NK-92 treated with Interleukin-12 subunit alpha and Interleukin-12 subunit beta, amount 100 ng/mL, for 24 hours (cell line): ENCODE measurements around the gene PAQR8.
"Not testable (repeated sequence)": the region's sequence is repeated elsewhere in the genome, so short reads cannot be mapped to it uniquely, and the experiment has no call there.

Experiments used
- DNase-seq: peaks from one replicate; lab custom pipeline; 2025; lab: John Stamatoyannopoulos, UW

PAQR8 gene

DNA sequence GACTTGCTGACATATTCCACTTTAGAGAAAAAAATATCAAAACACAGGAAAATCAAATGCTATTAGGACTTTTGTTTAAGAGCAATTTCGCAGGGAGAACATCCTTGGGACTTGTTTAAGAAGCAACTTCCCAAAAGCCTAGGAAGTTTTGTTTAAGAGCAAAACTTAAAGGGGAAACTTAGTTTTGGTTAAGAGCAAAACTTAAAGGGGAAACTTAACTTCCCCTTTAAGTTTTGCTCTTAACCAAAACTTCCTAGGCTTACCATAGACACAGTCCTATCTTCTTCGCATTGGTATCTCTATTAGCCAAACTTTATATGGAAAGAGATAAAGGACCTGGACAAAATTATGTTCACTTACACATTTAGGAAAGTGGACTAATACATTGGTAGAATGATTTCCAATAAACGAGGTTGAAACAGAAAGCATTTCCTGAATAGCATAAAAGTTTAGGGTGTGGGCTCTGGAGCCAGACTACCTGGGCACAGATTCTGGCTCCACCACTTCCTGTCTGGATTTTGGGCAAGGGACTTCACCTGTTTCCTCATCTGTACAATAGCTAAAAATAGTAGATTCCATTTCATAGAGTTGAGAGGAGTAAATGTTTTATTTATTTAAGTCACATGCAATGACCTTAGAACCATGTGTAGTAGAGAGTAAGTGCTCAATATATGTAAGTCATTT is 15.7 kb downstream of the PAQR8 start:
- DNase-seq, result no peak

DNA sequence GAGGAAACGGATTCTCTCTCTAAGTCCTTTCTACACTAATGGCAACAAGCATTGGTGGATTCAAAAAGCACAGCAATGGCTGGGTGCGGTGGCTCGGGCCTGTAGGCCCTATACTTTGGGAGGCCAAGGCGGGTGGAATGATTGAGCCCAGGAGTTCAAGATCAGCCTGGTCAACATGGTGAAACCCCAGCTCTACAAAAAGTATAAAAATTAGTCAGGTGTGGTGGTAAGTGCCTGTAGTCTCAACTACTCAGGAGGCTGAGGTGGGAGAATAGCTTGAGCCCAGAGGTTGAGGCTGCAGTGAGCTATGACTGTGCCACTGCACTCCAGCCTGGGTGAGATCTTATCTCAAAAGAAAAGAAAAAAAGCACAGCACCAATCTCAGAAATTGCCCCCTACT is 19.3 kb downstream of the PAQR8 start:
- DNase-seq, result no peak

DNA sequence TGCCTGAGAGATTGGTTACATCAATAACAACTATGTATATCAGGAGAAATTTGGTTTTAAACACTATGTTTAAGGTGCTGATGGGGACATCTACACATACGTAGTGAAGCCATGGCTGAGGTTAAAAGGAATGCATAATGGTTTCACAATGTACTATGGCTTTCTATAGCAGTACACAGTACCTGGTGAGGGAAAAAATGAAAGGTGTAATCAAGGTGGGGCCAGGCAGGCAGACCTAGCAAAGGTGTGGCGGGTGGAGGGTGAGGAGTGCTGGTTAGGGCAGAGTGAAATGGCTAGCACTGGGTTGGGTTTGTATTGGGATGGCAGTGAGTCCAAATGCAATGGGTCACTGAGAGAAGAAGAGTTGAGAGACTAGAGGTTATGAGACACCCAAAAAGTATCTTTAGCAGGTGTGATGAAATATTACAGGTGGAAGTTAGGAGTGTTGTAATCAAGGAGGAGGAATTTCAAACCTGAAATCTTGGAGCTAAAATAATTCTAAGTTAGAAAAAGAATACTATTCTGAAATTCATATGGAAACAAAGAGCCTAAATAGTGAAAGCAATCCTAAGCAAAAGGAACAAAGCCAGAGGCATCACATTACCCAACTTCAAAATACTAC is 22.3 kb downstream of the PAQR8 start:
- DNase-seq, result no peak

DNA sequence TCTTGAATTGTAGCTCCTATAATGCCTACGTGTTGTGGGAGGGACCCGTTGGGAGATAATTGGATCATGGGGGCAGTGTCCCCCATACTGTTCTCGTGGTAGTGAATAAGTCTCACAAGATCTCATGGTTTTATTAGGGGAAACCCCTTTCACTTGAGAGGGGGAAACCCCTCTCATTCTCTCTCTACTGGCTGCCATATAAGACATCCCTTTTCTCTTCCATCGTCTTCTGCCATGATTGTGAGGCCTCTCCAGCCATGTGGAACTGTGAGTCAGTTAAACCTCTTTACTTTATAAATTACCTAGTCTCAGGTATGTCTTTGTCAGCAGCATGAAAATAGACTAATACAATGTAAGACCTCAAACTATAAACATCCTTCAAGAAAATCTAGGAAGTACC is 23.1 kb downstream of the PAQR8 start:
- DNase-seq, result no peak

DNA sequence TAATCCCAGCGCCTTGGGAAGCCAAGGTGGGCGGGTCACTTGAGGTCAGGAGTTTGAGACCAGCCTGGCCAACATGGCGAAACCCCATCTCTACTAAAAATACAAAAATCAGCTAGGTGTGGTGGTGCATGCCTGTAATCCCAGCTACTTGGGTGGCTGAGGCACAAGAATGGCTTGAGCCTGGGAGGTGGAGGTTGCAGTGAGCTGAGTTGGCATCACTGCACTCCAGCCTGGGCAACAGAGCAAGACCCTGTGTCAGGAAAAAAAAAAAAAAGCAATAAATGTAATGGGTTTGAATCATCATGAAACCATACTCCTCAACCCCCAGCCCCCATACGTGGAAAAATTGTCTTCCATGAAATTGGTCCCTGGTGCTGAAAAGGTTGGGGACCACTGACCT is 26.2 kb downstream of the PAQR8 start:
- DNase-seq, result not testable (repeated sequence)

DNA sequence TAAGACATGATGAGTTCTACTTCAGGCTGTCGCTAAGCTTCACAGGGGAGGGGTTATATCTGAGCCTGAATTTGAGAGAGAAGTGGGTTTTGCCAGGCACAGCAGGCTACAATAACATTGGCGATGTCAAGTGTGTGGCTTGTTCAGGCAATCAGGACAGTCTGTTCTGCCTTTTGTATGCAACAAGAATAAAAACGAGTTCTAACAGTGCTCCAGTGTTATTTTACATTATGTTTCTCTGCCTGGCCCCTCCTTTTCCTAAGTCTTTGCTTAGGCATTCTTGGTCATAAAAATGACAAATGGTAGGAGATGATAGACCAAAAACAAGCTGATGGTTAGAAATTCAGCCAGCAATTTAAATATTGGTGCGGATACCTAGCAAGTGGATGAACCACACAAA is 26.8 kb downstream of the PAQR8 start:
- DNase-seq, result no peak

DNA sequence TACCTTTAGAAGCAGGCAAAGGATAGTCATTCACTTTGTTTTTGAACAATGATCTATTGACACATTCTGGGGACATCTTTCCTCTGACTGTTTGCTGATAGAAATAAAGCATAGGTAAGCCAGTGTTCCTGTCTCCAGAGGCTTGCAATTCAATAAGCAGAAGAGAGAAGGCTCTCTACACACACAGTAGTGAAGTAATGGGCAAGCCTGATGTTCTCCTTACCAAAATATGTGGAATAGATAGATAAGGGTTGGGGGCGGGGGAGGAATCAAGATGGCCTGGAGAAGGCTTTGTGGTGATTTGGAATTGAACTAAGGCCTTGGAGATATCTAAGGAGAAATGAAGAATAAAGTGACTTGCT is 27.3 kb downstream of the PAQR8 start:
- no peak for DNase-seq

DNA sequence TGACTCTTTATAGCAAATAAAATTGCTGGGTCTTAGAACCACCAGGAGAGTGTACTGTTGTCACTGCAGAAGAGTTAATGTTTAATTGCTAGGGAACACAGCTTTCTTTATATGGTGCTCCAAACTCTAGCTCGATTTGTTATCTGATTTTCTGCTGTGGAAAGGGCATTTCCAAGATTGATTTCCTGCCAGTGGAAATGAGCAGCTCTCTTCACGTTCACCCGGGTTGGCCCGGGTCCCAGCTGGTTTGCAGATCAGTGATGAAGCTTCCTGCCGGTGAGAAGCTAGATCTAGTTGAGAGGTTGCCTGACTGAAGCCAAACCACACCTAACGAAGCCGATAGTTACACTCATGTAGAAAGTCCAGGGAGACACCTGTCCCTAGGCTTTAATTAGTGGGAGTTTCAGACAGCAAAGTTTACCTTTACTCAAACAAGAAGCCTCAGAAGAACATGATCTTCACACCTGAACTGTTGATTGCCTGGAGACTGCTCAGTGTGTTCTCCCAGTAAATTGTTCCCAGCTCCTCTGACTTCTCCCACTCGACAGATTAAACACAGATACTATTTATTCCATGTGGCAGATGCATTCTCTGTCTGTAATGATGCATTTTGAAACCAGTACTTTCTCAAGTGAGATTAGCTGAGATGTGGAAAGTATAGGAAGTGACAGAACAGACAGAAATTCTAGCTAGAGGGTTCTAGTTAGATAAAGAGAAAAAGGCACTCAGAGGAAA is 27.8 kb downstream of the PAQR8 start:
- DNase-seq, result peak; percentile 26

DNA sequence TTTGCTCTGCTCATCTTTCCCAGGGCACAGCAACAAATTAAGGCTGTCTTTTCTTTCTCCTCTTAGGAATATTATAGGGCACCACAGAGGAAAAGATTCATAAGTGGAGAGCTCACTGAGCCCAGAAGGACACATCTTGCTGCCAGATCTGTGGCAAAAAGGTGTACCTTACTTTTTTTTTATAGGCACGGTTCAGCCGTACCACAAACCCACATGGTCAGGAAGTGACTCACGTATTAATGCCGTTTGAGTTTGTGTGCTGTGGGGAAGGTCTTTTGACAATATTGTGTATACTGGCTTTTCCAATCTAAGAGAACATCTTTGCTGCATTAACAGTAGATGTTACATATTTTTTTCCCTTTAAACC is 28.4 kb downstream of the PAQR8 start:
- DNase-seq, result peak; percentile 43

DNA sequence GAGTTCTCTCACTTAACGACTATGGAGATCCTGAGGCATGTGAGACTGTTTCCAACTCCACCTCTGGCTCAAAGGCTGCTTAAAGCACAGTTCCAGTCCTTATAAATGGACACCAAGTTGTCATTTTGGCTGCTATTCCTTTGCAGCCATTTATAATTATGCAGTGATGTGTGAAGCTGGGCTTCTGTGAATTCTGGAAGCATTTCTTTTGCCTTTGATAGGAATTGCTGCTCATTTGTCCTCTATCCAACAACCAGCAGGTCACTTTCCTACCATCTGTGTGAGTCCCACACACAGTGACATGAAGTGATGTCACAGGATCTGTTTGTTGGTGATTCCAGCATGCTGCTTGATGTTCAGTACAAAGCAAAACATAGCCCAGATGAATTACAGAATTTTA is 29.6 kb downstream of the PAQR8 start:
- DNase-seq, result no peak

DNA sequence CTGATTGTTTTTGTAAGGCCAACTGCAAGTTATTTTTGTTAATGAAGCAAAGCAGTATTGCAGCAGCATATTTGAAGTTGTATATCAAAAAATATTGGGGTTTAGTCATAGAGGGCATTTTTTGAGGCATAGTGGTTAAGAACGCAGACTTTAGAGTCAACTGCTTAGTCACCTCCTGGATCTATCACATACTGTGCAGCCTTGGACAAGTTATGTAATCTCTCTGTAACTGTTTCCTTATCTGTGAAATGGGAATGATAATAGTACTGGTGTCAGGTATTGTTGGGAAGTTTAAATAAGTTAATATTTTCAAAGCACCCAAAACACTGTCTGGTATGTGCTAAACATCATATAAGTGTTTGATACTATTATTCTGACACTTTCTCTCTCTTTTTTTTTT is 31.0 kb downstream of the PAQR8 start:
- DNase-seq, result no peak

DNA sequence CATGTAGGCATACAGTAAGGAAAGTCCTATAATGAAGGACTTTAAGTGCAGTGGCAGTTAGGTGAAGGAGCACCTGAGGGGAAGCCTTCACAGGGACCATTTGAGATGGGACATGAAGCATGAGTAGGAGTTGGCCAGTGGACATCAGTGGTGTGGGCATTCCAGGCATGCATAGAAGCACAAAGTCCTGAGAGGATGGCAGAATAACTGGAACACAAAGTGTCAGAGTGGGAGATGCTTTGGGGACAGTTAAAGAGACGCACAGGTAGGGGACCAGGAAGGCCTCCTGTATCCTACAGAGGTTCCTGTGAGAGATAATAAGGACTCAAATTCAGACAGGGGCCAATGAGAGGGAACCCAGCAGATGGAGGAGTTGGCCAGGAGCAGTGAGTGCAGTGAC is 31.8 kb downstream of the PAQR8 start:
- DNase-seq, result no peak

DNA sequence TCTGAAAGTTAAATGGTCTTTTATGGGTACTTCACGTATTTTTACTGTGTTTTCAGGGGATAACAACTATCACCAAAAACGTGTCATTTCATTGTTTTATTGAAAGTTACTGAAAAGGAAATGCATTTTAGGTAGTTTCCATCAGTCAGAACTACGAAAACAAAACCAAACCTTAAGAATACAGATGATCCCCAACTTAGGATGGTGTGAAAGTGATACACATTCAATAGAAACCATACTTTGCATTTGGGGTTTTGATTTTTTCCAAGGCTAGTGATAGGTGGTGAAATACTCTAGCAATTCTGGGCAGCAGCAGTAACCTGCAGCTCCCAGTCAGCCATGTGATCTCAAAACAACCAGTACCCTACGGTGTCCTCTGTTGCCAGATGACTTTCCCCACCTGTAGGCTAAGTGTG is 32.3 kb downstream of the PAQR8 start:
- DNase-seq, result no peak

DNA sequence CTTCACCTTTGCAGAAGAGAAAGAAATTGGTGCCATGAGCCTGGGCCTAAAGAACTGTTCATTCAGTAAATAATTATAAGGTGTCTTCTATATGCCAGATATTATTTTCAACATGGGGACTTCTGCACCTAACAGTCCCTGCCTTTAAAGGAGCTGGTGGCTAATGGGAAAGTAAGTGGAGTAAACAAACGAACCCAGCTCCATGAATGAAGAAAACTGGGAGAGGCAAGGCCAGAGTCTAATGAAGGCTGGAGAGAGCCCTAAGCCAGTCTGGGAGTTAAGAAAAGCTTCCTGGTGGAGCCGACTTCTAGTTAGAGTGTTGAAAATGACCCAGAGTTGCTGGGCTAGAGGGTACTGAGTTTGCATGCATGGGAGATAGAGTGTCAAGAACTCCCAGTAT is 34.0 kb downstream of the PAQR8 start:
- DNase-seq, result no peak

DNA sequence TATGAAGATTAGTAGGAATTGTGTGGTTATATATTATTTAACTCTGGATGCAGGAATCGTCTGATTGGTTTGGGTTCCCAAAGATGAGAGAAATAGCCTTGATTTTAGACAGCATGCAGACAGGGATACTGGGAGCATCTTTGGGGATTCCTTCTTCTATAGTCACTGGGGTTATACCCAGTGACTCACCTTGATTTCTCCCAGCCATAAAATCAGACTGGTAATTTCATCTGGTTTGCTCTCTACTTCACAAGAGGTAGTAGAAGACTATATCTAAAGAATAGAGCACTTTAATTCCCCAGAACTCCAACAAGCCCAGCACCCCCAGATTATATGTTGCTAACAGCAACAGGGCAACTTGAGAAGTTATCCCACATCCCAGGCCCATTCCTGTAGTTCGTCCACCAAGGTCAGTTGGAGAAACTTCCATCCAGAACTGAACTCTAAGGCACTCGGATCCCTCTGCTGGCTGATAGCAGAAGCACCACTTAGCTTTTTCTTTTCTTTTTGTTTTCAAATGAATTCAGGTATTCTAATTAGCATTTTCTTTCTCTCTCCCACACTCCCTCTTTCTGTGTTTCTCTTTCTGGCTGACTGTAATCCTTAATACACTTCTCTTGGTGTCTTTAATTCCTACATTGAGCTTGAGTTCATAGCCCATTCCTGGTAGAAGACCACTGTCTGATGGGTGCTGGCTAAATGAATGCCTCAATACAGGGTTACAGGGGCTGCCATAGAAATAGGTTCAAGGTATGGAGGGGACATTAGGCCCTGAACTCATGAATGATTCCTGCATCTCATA is 37.8 kb downstream of the PAQR8 start:
- DNase-seq, result peak; percentile 13

DNA sequence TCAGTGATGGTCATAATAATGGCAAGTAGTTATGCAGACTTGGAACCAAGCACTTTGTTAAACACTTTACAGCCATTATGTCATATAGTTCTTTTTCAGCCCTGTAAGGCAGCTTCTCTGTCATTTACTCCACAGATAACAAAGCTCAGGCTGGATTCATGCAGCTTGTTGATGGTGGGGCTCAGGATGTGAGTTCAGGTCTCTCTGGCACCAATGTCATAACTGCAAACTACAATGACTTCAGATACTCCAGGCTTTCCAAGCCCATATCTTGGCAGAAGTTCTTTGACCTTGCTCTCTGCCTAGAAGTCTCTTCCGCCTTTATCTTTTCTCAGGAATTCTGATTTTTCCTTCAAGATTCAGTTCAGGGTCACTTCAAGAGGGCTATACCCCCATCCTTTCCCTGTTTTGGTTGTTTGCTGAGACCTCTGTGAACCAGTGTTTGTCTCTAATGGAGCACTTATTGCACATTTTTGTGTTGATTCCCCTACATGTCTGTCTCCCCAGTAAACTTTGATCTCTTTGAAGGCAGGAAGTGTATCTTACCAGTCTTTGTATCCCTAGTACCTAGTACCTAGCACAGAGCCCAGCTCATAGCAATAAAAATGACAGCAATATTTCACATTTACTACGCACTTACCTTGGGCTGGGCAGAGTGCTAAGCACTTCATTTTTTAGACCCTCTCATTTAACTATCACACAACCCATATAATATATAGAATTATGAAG is 38.5 kb downstream of the PAQR8 start:
- DNase-seq, result no peak

DNA sequence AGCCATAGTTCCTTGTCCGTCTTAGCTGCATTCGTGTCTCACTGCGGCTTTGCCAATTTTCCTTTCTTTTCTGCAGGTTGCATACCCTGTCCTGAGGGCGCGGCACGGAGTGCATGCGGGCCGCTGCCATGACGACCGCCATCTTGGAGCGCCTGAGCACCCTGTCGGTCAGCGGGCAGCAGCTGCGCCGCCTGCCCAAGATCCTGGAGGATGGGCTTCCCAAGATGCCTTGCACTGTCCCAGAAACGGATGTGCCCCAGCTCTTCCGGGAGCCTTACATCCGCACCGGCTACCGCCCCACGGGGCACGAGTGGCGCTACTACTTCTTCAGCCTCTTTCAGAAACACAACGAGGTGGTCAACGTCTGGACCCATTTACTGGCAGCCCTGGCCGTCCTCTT is 41.1 kb downstream of the PAQR8 start:
- DNase-seq, result no peak

DNA sequence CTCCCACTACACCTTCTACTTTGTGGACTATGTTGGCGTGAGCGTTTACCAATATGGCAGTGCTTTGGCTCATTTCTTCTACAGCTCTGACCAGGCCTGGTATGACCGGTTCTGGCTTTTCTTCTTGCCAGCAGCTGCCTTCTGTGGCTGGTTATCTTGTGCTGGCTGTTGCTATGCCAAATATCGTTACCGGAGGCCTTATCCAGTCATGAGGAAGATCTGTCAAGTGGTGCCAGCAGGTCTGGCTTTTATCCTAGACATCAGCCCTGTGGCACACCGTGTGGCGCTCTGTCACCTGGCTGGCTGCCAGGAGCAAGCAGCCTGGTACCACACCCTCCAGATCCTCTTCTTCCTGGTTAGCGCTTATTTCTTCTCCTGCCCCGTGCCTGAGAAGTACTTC is 41.7 kb downstream of the PAQR8 start:
- DNase-seq, result no peak

DNA sequence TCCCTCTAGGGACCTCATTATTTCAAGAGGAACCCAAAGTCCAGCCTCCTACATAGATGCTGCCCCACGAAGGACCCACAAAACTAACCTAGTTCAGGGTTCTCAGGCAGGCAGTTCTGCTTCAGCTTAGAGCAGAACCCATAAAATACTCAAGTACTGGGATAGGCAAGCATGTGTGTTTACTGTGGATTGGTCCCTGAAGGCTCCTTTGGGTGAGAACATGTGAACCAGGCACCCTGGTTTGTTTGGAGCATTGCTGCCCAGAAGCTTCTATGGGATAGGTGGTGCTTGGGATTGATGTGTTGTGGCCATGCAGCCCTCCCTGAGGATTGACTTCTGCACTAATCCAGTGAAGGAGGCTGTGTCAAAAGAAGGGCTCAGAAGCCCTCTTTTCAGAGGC is 43.3 kb downstream of the PAQR8 start:
- DNase-seq, result no peak

DNA sequence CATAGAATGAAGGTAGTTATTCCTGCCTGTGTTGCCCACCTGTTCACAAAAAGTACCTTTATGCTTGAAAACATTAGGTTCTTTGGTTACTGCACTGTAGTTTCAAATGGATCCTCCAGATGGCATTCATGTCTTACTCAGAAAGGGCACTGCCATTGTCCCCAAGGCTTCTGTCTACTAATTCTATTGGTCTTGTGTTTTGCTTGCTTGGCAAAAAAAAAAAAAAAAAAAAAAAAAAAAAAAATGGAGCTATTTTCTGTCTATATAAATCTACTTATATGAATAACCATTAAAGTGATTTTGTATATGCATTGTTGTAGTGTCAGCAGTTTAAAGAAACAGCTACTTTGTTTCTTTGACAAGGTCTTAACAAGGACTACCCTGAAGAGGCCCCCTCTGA is 45.5 kb downstream of the PAQR8 start:
- no peak for DNase-seq

DNA sequence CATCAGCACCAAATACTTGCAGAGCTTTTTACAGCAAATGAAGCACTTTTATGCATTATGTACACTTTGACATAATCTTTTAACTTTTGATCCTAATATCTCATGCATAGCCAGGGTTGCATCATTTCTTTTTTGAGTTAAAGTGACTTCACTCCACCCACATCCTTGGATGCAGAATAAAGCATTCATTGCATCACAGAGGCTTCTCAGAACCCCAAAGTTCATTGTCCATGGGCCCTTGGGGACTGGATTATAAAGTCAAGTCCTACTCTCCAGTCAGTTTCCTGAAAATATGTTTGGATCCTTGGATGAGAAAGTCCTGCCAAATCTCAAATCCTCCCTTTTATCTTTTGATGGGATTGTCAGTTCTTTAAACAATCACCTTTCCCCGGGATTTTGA is 47.5 kb downstream of the PAQR8 start:
- DNase-seq, result no peak

DNA sequence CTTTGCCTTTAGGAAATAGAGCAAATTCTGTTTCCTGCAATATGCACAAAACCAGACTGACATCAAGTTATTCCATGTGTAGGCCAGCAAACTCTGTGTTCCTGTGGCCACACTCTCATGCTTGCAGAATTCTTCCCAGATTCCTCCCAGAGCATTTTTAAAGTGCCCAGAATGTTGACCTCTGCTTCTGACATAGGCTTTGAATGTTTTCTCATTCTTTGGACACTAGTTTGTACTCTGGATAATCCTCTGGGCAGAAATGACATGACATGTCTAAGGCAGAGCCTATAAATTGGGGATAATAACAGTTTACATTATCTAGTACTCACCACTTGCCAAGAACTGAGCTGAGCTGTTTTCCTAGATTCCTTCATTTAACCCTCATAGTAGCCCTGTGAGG is 49.0 kb downstream of the PAQR8 start:
- no peak for DNase-seq
